Hepatocyte (in vitro differentiated cells): ENCODE measurements around the gene MT3. TPM values are rescaled to one million over a fixed set of nuclear protein-coding genes. Genes with fewer than 3 reads are reported as not detected.
A peak's percentile ranks its signal among the peaks of the same experiment; 100 is the strongest.

ENCODE experiments used
- DNase-seq: peaks from one replicate; pipeline ENCODE4 v3.0.0-alpha.2; 2016; ENCODE audit warnings: low spot score
- H2AFZ ChIP-seq: fragments of 200-600 bp; sonication (generic); 2 replicates; pipeline ENCODE4 v1.6.0; 2016; ENCODE audit warnings: antibody characterized with exemption, mild to moderate bottlenecking
- H3K27ac ChIP-seq: fragments of 200-600 bp; sonication (generic); 2 replicates; pipeline ENCODE4 v1.5.1; 2016; ENCODE audit warnings: mild to moderate bottlenecking
- H3K27me3 ChIP-seq: fragments of 200-600 bp; sonication (generic); 2 replicates; pipeline ENCODE4 v1.6.1; 2016
- H3K36me3 ChIP-seq: fragments of 200-600 bp; sonication (generic); replicated peaks from 2 replicates; pipeline ENCODE4 v1.5.1; 2016; ENCODE audit warnings: low read depth; ENCODE audit not compliant: insufficient read depth
- H3K4me1 ChIP-seq: fragments of 200-600 bp; sonication (generic); 2 replicates; pipeline ENCODE4 v1.5.1; 2016; ENCODE audit warnings: mild to moderate bottlenecking, moderate library complexity; ENCODE audit not compliant: insufficient read depth
- H3K4me2 ChIP-seq: fragments of 200-600 bp; sonication (generic); 2 replicates; pipeline ENCODE4 v1.6.0; 2016
- H3K4me3 ChIP-seq: fragments of 200-600 bp; sonication (generic); 2 replicates; pipeline ENCODE4 v1.5.1; 2016; ENCODE audit warnings: mild to moderate bottlenecking
- H3K79me2 ChIP-seq: fragments of 200-600 bp; sonication (generic); 2 replicates; pipeline ENCODE4 v1.6.0; 2017; ENCODE audit warnings: mild to moderate bottlenecking
- H3K9me2 ChIP-seq: fragments of 200-600 bp; sonication (generic); replicated peaks from 2 replicates; pipeline ENCODE4 v1.6.0; 2017; ENCODE audit warnings: mild to moderate bottlenecking; ENCODE audit not compliant: insufficient read depth
- H3K9me3 ChIP-seq: fragments of 200-600 bp; sonication (generic); 2 replicates; pipeline ENCODE4 v1.5.1; 2016; ENCODE audit warnings: low read depth, mild to moderate bottlenecking
- H4K20me1 ChIP-seq: fragments of 200-600 bp; sonication (generic); 2 replicates; pipeline ENCODE4 v1.6.0; 2016; ENCODE audit warnings: mild to moderate bottlenecking; ENCODE audit not compliant: insufficient read depth, poor library complexity, severe bottlenecking
- CTCF ChIP-seq: fragments of 200-600 bp; sonication (generic); IDR thresholded peaks from 2 replicates; pipeline ENCODE4 v1.5.1; 2016; ENCODE audit warnings: antibody characterized with exemption, mild to moderate bottlenecking; ENCODE audit not compliant: poor library complexity
- EZH2 ChIP-seq: fragments of 200-600 bp; sonication (generic); IDR thresholded peaks from 2 replicates; pipeline ENCODE4 v1.6.1; 2016; ENCODE audit warnings: antibody characterized with exemption, mild to moderate bottlenecking, borderline replicate concordance
- EZH2phosphoT487 ChIP-seq: fragments of 200-600 bp; sonication (generic); IDR thresholded peaks from one replicate; pipeline ENCODE4 v1.6.1; 2018; ENCODE audit warnings: antibody characterized with exemption, mild to moderate bottlenecking, low read depth, moderate library complexity; ENCODE audit not compliant: unreplicated experiment, severe bottlenecking
- WGBS: methylation state at CpG from one replicate; pipeline ENCODE4 v1.1.6; 2016; ENCODE audit warnings: low lambda C conversion rate; ENCODE audit errors: missing lambda C conversion rate; 5-methylcytosine and 5-hydroxymethylcytosine counted together
- polyA plus RNA-seq: library from polyadenylated mRNA; unstranded; fragments of >200 nt; fragmentation: Nextera tagmentation; extraction: Ambion mirVana; gene quantifications from 2 replicates; pipeline ENCODE4 v1.2.1, GENCODE V29; 2016
- total RNA-seq: library from RNA; depleted of rRNA; stranded (reverse); fragments of >200 nt; gene quantifications from 2 replicates; pipeline ENCODE4 v1.2.3, GENCODE V29; 2014

MT3 gene
- total and polyA plus RNA-seq, 2 experiments from 2014 or later, result not detected

GRCh38 chr16:56547120-56547948 is 42.0 kb upstream of the MT3 start:
- Histone ChIP-seq H3K4me1 (no peaks in the 10 kb centered on the region), H2AFZ (peak overlapping the region; percentile 24), H3K27ac (peak overlapping the region; percentile 34), H4K20me1 (no peaks in the 10 kb centered on the region), H3K4me2 (no peak overlapping the region), H3K36me3 (no peaks in the 10 kb centered on the region), H3K9me2 (no peaks in the 10 kb centered on the region), H3K79me2 (no peaks in the 10 kb centered on the region), H3K9me3 (no peaks in the 10 kb centered on the region), H3K4me3 (no peak overlapping the region), H3K27me3 (no peaks in the 10 kb centered on the region)
- 31% methylated on average over 12 of the region's 12 CpGs for WGBS
- DNase-seq, result peak; percentile 10
- TF ChIP-seq EZH2 (no peak), EZH2phosphoT487 (no peak), CTCF (no peak)

GRCh38 chr16:56547949-56548567 is 41.3 kb upstream of the MT3 start:
- Histone ChIP-seq H2AFZ (no peak overlapping the region), H3K27ac (peak overlapping the region; percentile 11), H3K4me3 (no peak overlapping the region), H3K27me3 (no peaks in the 10 kb centered on the region), H3K79me2 (no peaks in the 10 kb centered on the region), H3K36me3 (no peaks in the 10 kb centered on the region), H4K20me1 (no peaks in the 10 kb centered on the region), H3K4me2 (no peak overlapping the region), H3K9me2 (no peaks in the 10 kb centered on the region), H3K9me3 (no peaks in the 10 kb centered on the region), H3K4me1 (no peaks in the 10 kb centered on the region)
- TF ChIP-seq CTCF (no peak), EZH2phosphoT487 (no peak), EZH2 (no peak)
- WGBS, result 98% methylated on average over 4 of the region's 4 CpGs
- DNase-seq, result no peak

GRCh38 chr16:56549161-56549560 is 40.2 kb upstream of the MT3 start:
- no peak for DNase-seq
- Histone ChIP-seq H3K79me2 (no peaks in the 10 kb centered on the region), H4K20me1 (no peaks in the 10 kb centered on the region), H2AFZ (no peak overlapping the region), H3K9me2 (no peaks in the 10 kb centered on the region), H3K4me3 (no peak overlapping the region), H3K27me3 (no peaks in the 10 kb centered on the region), H3K36me3 (no peaks in the 10 kb centered on the region), H3K9me3 (no peaks in the 10 kb centered on the region), H3K4me2 (no peak overlapping the region), H3K27ac (no peak overlapping the region), H3K4me1 (no peaks in the 10 kb centered on the region)
- TF ChIP-seq CTCF, result no peak
- TF ChIP-seq EZH2, result no peak
- no peak for TF ChIP-seq EZH2phosphoT487
